ENCODE results near the gene CST9. TPM values are rescaled to one million over a fixed set of nuclear protein-coding genes. Genes with fewer than 3 reads are reported as not detected.
"Not testable (repeated sequence)": the region's sequence is repeated elsewhere in the genome, so short reads cannot be mapped to it uniquely, and the experiment has no call there.

Gene CST9
- total and polyA plus RNA-seq, 7 experiments from 2014 or later = not detected

- Histone ChIP-seq H3K4me1 (ENCODE audit: control insufficient read depth in 2 of 2, insufficient read depth in 2 of 2, low read length in 2 of 2) (no peaks in the 10 kb centered on the region), H3K27me3 (ENCODE audit: control insufficient read depth in 2 of 2, insufficient read depth in 2 of 2, low read length in 2 of 2) (no peaks in the 10 kb centered on the region), H3K4me3 (ENCODE audit: low read length) (no peak within 1 kb of the TSS), H3K27ac (ENCODE audit: low read depth, low read length) (no peak within 1 kb of the TSS), H3K36me3 (ENCODE audit: control insufficient read depth in 2 of 3, insufficient read depth in 3 of 3, low read length in 3 of 3) (no peaks in the 10 kb centered on the region), H3K9me3 (ENCODE audit: control insufficient read depth in 2 of 3, low read length in 3 of 3) (no peaks in the 10 kb centered on the region)
- Mint-ChIP-seq H3K27ac (peak within 1 kb of the TSS in 1 of 9 donors; percentile 60), H3K27me3 (peaks cover 17 to 41% (median 20%) of the 10 kb centered on the region in 5 donors), H3K36me3 (peaks cover 0 to 4% (median 0%) of the 10 kb centered on the region in 5 donors), H3K4me1 (peaks cover 2 to 16% (median 6%) of the 10 kb centered on the region in 7 donors), H3K9me3 (no peaks in the 10 kb centered on the region), H3K4me3 (peak within 1 kb of the TSS; percentile 8 to 78 (median 58))
- DNase-seq (peak in 1 of 9 donors; percentile 25), ATAC-seq (peak; percentile 51)
- intact Hi-C loops (cut with micrococcal nuclease) = no loop called here
- POLR2A ChIA-PET = no interaction called here
- CTCF ChIA-PET = no interaction called here
Measured at GRCh38 chr20:23637282-23638221, 31.8 kb upstream of the CST9 start, which contains the start of gene CST3. CST3 (minus strand) TSS chr20:23637955; CDS start chr20:23637862, 93 bp downstream.

DNA sequence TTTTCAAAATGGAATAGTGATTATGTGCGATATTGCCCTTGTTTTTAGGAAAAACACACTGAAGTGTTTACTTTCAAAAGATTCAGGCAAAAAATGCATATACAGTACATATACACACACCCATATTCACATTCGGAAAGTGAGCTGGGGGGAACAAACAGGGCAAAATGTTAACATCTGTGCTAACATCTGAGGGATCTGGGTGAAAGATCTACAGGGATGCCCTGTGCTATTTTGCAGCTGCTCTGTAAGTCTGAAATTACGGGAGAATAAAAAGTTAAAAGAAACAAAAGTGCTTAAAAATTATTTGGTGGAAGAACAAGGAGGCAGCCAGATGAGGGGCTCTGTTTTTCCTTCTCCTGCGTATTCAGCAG is 31.2 kb upstream of the CST9 start:
- peaks cover 0 to 4% (median 0%) of the 10 kb centered on the region in 5 donors for H3K36me3 Mint-ChIP-seq
- ATAC-seq (no peak), DNase-seq (no peak)
- ChIA-PET CTCF (no interaction called here), POLR2A (no interaction called here)
- peak overlapping the region; percentile 8 to 78 (median 58) for H3K4me3 Mint-ChIP-seq
- peaks cover 2 to 16% (median 6%) of the 10 kb centered on the region in 7 donors for H3K4me1 Mint-ChIP-seq
- intact Hi-C loops (cut with micrococcal nuclease) = no loop called here
- H3K27ac Mint-ChIP-seq = peak overlapping the region in 2 of 9 donors; percentile 46 to 60
- no peak overlapping the region for H3K27ac ChIP-seq (ENCODE audit: low read depth, low read length)
- H3K36me3 ChIP-seq (ENCODE audit: control insufficient read depth in 2 of 3, insufficient read depth in 3 of 3, low read length in 3 of 3) = no peaks in the 10 kb centered on the region
- no peaks in the 10 kb centered on the region for H3K9me3 ChIP-seq (ENCODE audit: control insufficient read depth in 2 of 3, low read length in 3 of 3)
- H3K27me3 ChIP-seq (ENCODE audit: control insufficient read depth in 2 of 2, insufficient read depth in 2 of 2, low read length in 2 of 2) = no peaks in the 10 kb centered on the region
- H3K27me3 Mint-ChIP-seq = peaks cover 17 to 41% (median 20%) of the 10 kb centered on the region in 5 donors
- no peak overlapping the region for H3K4me3 ChIP-seq (ENCODE audit: low read length)
- H3K4me1 ChIP-seq (ENCODE audit: control insufficient read depth in 2 of 2, insufficient read depth in 2 of 2, low read length in 2 of 2) = no peaks in the 10 kb centered on the region
- no peaks in the 10 kb centered on the region for H3K9me3 Mint-ChIP-seq

DNA sequence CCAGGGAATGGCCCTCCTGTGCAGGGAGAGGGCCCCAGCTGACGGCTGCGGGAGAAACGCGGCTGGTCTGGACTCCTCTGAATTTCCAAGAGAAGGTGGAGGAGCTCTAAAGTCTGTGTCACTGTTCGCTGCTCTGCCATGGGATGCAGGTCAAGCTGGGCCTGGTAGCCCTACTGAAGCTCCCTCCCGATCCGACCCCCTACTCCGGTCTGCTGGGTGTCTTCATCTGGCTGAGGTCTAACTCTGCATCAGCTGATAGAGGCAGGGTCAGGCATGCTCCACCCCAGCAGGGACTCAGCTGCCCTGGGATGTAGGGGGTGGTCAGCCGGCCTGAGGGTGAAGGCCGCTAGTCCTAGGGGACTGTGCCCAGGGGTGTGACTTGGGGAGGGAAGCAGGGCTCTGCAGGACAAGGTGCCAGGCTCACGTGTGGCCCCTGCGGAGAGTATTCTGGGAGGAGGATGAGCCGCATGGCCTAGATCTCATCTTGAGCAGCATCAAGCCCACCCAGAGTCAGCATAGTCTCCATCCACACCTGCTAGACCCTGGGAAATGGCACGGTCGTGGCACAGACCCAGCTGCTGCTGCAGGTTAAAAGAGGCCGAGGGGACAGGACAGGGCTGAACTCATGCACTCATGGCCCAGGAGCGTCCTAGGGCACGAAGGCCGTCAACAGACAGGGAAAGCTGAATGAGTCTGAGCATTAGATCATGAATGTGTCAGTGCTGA is 30.6 kb upstream of the CST9 start:
- Histone ChIP-seq H3K4me1 (ENCODE audit: control insufficient read depth in 2 of 2, insufficient read depth in 2 of 2, low read length in 2 of 2) (no peaks in the 10 kb centered on the region), H3K4me3 (ENCODE audit: low read length) (no peak overlapping the region), H3K27ac (ENCODE audit: low read depth, low read length) (no peak overlapping the region), H3K27me3 (ENCODE audit: control insufficient read depth in 2 of 2, insufficient read depth in 2 of 2, low read length in 2 of 2) (no peaks in the 10 kb centered on the region), H3K9me3 (ENCODE audit: control insufficient read depth in 2 of 3, low read length in 3 of 3) (no peaks in the 10 kb centered on the region), H3K36me3 (ENCODE audit: control insufficient read depth in 2 of 3, insufficient read depth in 3 of 3, low read length in 3 of 3) (no peaks in the 10 kb centered on the region)
- peaks cover 2 to 16% (median 6%) of the 10 kb centered on the region in 7 donors for H3K4me1 Mint-ChIP-seq
- ATAC-seq = no peak
- peak overlapping the region in 2 of 9 donors; percentile 46 to 60 for H3K27ac Mint-ChIP-seq
- DNase-seq = no peak
- ChIA-PET CTCF (no interaction called here), POLR2A (no interaction called here)
- H3K4me3 Mint-ChIP-seq = peak overlapping the region in 6 of 10 donors; percentile 20 to 78 (median 58)
- no peaks in the 10 kb centered on the region for H3K9me3 Mint-ChIP-seq
- peaks cover 0 to 4% (median 0%) of the 10 kb centered on the region in 5 donors for H3K36me3 Mint-ChIP-seq
- peaks cover 17 to 41% (median 20%) of the 10 kb centered on the region in 5 donors for H3K27me3 Mint-ChIP-seq
- intact Hi-C loops (cut with micrococcal nuclease) = no loop called here

- H3K27ac ChIP-seq (ENCODE audit: low read depth, low read length); CTCF ChIA-PET; DNase-seq; ATAC-seq; H3K9me3 ChIP-seq (ENCODE audit: control insufficient read depth in 2 of 3, low read length in 3 of 3); H3K36me3 Mint-ChIP-seq; H3K36me3 ChIP-seq (ENCODE audit: control insufficient read depth in 2 of 3, insufficient read depth in 3 of 3, low read length in 3 of 3); H3K27ac Mint-ChIP-seq; H3K27me3 ChIP-seq (ENCODE audit: control insufficient read depth in 2 of 2, insufficient read depth in 2 of 2, low read length in 2 of 2); H3K4me1 ChIP-seq (ENCODE audit: control insufficient read depth in 2 of 2, insufficient read depth in 2 of 2, low read length in 2 of 2); H3K4me3 ChIP-seq (ENCODE audit: low read length); H3K9me3 Mint-ChIP-seq; POLR2A ChIA-PET; intact Hi-C loops (cut with micrococcal nuclease): not testable (repeated sequence)
- Mint-ChIP-seq H3K4me3 (peak overlapping the region in 1 of 10 donors; percentile 20), H3K4me1 (peaks cover 2 to 16% (median 6%) of the 10 kb centered on the region in 7 donors), H3K27me3 (peaks cover 17 to 40% (median 20%) of the 10 kb centered on the region in 5 donors)
Measured at GRCh38 chr20:23635768-23636090, 30.0 kb upstream of the CST9 start.

- H3K4me3 Mint-ChIP-seq = no peak overlapping the region
- no peak overlapping the region for H3K27ac Mint-ChIP-seq
- CTCF ChIA-PET = no interaction called here
- H3K36me3 ChIP-seq (ENCODE audit: control insufficient read depth in 2 of 3, insufficient read depth in 3 of 3, low read length in 3 of 3) = no peaks in the 10 kb centered on the region
- no peaks in the 10 kb centered on the region for H3K9me3 ChIP-seq (ENCODE audit: control insufficient read depth in 2 of 3, low read length in 3 of 3)
- H3K4me1 ChIP-seq (ENCODE audit: control insufficient read depth in 2 of 2, insufficient read depth in 2 of 2, low read length in 2 of 2) = no peaks in the 10 kb centered on the region
- H3K27me3 Mint-ChIP-seq = peaks cover 17 to 38% (median 21%) of the 10 kb centered on the region in 5 donors
- H3K27me3 ChIP-seq (ENCODE audit: control insufficient read depth in 2 of 2, insufficient read depth in 2 of 2, low read length in 2 of 2) = no peaks in the 10 kb centered on the region
- H3K36me3 Mint-ChIP-seq = peaks cover 0 to 4% (median 0%) of the 10 kb centered on the region in 5 donors
- intact Hi-C loops (cut with micrococcal nuclease) = no loop called here
- peaks cover 2 to 16% (median 6%) of the 10 kb centered on the region in 7 donors for H3K4me1 Mint-ChIP-seq
- no peak overlapping the region for H3K27ac ChIP-seq (ENCODE audit: low read depth, low read length)
- H3K4me3 ChIP-seq (ENCODE audit: low read length) = no peak overlapping the region
- POLR2A ChIA-PET = no interaction called here
- H3K9me3 Mint-ChIP-seq = no peaks in the 10 kb centered on the region
- DNase-seq = no peak
- ATAC-seq = no peak
Measured at GRCh38 chr20:23634985-23635767, 29.5 kb upstream of the CST9 start.

- peaks cover 0 to 4% (median 0%) of the 10 kb centered on the region in 5 donors for H3K36me3 Mint-ChIP-seq
- no peaks in the 10 kb centered on the region for H3K36me3 ChIP-seq (ENCODE audit: control insufficient read depth in 2 of 3, insufficient read depth in 3 of 3, low read length in 3 of 3)
- no peaks in the 10 kb centered on the region for H3K9me3 Mint-ChIP-seq
- no peak overlapping the region for H3K4me3 Mint-ChIP-seq
- no peaks in the 10 kb centered on the region for H3K9me3 ChIP-seq (ENCODE audit: control insufficient read depth in 2 of 3, low read length in 3 of 3)
- no peak for DNase-seq
- H3K4me1 Mint-ChIP-seq = peaks cover under 1 to 9% (median 6%) of the 10 kb centered on the region in 7 donors
- no peak overlapping the region for H3K27ac Mint-ChIP-seq
- H3K4me1 ChIP-seq (ENCODE audit: control insufficient read depth in 2 of 2, insufficient read depth in 2 of 2, low read length in 2 of 2) = no peaks in the 10 kb centered on the region
- no peak overlapping the region for H3K27ac ChIP-seq (ENCODE audit: low read depth, low read length)
- no peak for ATAC-seq
- peaks cover 17 to 39% (median 20%) of the 10 kb centered on the region in 5 donors for H3K27me3 Mint-ChIP-seq
- no peak overlapping the region for H3K4me3 ChIP-seq (ENCODE audit: low read length)
- intact Hi-C loops (cut with micrococcal nuclease) = no loop called here
- CTCF ChIA-PET = no interaction called here
- H3K27me3 ChIP-seq (ENCODE audit: control insufficient read depth in 2 of 2, insufficient read depth in 2 of 2, low read length in 2 of 2) = no peaks in the 10 kb centered on the region
- POLR2A ChIA-PET = no interaction called here
Measured at GRCh38 chr20:23634044-23634801, 28.5 kb upstream of the CST9 start.

All from naive thymus-derived CD4-positive, alpha-beta T cell (primary cell).